ENCODE results near the gene CLEC2D.
"Not testable (repeated sequence)": the region's sequence is repeated elsewhere in the genome, so short reads cannot be mapped to it uniquely, and the experiment has no call there.

Gene CLEC2D

GRCh38 chr12:9731393-9731792, 61.9 kb downstream of the CLEC2D start:
- no peak for DNase-seq

- no peak for DNase-seq
These were observed 62.3 kb downstream of the CLEC2D start for GRCh38 chr12:9731797-9732196.

DNA sequence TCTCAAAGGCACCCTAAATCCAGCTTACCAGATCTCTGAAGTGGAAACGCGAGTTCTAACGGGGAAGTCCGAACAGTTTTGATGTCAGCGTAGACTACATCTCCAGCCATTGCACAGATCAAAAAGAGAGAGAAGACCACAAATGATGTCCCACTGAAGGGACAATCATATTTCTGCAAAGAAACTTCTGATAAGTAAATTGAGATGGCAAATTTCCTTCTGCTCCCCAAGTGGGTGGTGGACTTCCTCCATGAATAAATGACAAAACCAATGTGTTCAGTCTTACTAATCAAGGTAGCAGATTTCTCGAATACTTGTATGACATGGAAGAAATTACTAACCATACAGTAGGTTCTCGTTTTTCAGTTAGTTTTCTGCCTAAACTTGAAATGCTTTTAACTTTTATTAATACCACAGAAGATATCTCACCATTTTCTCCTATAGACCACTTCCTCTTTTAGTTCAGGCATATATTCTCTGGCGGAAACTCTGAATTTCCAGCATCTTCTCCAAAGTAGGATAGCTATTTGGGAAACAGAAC, 63.5 kb downstream of the CLEC2D start, which contains the start of gene CLECL1:
Gene CLECL1 (minus strand): TSS at position 177 of the 541 bp plus-strand sequence.
- no peak for DNase-seq

- DNase-seq: no peak
These were observed 66.1 kb downstream of the CLEC2D start for GRCh38 chr12:9735601-9736000.

- DNase-seq: no peak
These were observed 67.6 kb downstream of the CLEC2D start for GRCh38 chr12:9736936-9737705.

DNA sequence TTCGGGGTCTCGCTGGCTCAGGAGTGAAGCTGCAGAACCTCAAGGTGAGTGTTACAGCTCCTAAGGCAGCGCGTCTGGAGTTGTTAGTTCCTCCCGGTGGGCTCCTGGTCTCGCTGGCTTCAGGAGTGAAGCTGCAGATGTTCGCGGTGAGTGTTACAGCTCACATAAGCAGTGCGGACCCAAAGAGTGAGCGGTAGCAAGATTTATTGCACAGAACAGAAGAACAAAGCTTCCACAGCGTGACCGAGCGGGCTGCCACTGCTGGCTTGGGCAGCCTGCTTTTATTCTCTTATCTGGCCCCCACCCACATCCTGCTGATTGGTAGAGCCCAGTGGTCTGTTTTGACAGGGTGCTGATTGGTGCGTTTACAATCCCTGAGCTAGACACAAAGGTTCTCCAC, 69.4 kb downstream of the CLEC2D start:
- not testable (repeated sequence) for DNase-seq

DNA sequence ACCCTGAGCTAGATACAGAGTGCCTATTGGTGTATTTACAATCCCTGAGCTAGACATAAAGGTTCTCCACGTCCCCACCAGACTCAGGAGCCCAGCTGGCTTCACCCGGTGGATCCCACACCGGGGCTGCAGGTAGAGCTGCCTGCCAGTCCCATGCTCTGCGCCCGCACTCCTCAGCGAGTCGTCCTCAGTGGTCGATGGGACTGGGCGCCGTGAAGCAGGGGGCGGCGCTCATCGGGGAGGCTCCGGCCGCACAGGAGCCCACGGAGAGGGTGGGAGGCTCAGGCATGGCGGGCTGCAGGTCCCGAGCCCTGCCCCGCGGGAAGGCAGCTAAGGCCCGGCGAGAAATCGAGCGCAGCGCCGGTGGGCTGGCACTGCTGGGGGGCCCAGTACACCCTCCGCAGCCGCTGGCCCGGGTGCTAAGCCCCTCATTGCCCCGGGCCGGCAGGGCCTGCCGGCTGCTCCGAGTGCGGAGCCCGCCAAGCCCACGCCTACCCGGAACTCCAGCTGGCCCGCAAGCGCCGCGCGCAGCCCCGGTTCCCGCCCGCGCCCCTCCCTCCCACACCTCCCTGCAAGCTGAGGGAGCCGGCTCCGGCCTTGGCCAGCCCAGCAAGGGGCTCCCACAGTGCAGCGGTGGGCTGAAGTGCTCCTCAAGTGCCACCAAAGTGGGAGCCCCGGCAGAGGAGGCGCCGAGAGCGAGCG, 70.0 kb downstream of the CLEC2D start:
- not testable (repeated sequence) for DNase-seq

DNA sequence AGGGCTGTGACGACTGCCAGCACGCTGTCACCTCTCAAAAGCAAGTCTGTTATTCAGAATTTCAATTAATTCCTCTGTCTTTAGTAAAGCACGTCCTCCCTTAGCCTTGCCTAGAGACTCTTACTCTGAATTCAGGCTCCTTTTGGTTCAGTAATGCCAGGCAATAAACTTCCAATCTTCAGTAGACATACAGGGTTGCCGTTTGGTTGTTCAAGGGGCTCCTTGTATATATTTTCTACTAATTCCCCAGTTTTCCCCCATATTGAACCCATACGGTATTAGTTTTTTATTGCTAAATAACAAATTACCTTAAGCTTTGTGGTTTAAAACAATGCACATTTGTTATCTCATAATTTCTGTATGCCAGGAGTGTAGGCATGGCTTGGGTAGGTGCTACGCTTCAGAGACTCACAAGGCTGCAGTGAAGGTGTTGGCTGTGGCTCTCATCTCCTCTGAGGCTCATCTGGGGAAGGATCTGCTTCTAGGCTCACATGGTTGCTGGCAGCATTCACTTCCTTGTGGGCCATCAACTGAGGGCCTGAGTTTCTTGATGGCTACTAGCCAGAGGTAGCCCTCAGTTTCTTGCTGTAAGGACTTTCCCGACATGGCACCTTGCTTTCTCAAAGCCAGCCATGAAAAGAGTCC, 70.7 kb downstream of the CLEC2D start:
- DNase-seq: no peak

- DNase-seq: no peak
These were observed 72.2 kb downstream of the CLEC2D start for GRCh38 chr12:9741726-9742125.

DNA sequence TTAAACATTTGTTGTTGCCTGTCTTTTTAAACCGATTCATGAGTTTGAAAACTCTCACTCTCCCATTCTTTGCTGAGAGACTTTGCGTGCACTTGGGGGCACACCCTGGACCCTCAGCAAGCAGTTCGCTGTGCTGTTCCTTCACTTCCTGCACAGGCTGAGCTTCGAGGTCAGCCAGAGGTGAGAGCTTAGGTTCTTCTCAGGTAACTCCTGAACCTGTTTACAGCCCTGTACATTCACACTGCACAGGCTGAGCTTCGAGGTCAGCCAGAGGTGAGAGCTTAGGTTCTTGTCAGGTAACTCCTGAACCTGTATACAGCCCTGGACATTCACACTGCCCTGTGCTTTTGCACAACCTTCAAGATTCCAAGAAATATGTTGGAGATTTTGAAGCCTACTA, 73.1 kb downstream of the CLEC2D start:
- no peak for DNase-seq

DNA sequence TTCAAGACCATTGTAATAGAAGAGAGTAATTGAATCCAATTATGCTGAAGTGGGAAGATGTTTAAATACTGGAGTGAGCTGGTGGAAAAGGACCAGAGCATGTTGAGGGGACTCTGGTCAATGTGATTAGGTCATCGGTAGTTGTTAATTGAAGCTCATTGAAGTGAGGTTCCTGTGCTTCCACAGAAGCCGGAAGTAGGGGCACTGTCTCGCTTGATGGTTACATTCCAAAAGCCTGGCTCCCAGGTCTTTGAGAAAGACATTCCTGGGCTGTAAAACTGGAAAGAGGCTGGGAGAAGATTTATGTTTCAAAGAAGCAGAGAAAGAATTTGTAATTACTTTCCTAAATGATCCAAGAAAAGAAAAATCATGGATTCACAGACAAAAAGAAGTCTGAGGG, 75.7 kb downstream of the CLEC2D start:
- DNase-seq: no peak
